Brain microvascular endothelial cell (primary cell): ENCODE measurements around the gene F8.

Experiments
- DNase-seq: peaks from one replicate; pipeline ENCODE4 v3.0.0-alpha.2; 2020
- H3K27ac ChIP-seq: fragments of 250-450 bp; sonication (Bioruptor Pico); 2 replicates; pipeline ENCODE4 v1.5.1; 2020; ENCODE audit warnings: mild to moderate bottlenecking, moderate library complexity
- H3K27me3 ChIP-seq: fragments of 250-450 bp; sonication (Bioruptor Pico); replicated peaks from 2 replicates; pipeline ENCODE4 v1.5.1; 2020; ENCODE audit warnings: mild to moderate bottlenecking
- H3K36me3 ChIP-seq: fragments of 250-450 bp; sonication (Bioruptor Pico); replicated peaks from 2 replicates; pipeline ENCODE4 v1.5.1; 2020; ENCODE audit warnings: mild to moderate bottlenecking
- H3K4me3 ChIP-seq: 2 replicates; pipeline ENCODE4 v1.5.1; 2011; ENCODE audit warnings: low read depth, mild to moderate bottlenecking, control low read depth, low read length, moderate library complexity
- CTCF ChIP-seq: IDR thresholded peaks from 2 replicates; pipeline ENCODE4 v1.5.1; 2011; ENCODE audit warnings: low read depth, mild to moderate bottlenecking, moderate library complexity, low read length, control low read depth, inconsistent platforms; ENCODE audit errors: missing control alignments
- in situ Hi-C: cut with HindIII; loops from 2 replicates; pipeline ENCODE4 v1.10.0; 2017; ENCODE audit warnings: low sequenced_read_pairs, low pct_ligation_motif_present

F8 gene

DNA sequence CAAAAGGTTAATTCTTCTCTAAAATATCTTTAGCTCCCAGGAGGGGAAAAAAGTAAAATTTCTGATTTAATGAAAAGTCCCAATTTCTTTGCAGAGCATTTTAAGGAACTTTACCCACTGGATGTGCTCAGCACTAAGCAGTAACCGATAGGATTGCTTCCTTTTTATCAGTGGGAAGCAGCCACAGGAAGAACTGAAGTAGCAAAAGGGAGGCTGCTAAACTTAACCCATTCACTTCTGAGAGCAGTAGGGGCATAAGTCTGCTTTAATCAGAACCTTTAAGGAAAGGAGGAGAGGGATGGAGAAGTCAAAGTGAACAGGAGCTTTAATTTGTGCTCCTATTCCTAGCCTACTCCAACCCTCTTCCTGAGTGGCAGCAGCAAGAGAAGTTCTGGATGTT is at the start of gene F8:
Gene F8, minus strand, starts transcription at position 139 of the 400 bp plus-strand sequence. CDS start 171 bp downstream, outside the sequence.
- Histone ChIP-seq H3K27ac (no peak within 1 kb of the TSS), H3K27me3 (no peaks in the 10 kb centered on the region), H3K36me3 (no peaks in the 10 kb centered on the region), H3K4me3 (no peak within 1 kb of the TSS)
- no peak for DNase-seq
- no peak for TF ChIP-seq CTCF
- in situ Hi-C loops = no loop called here

GRCh38 chrX:155071694-155072280 is 49.3 kb upstream of the F8 start:
- TF ChIP-seq CTCF = no peak
- in situ Hi-C loops = no loop called here
- Histone ChIP-seq H3K27me3 (no peaks in the 10 kb centered on the region), H3K4me3 (peak overlapping the region; percentile 75), H3K36me3 (no peaks in the 10 kb centered on the region), H3K27ac (peak overlapping the region; percentile 17)
- no peak for DNase-seq

DNA sequence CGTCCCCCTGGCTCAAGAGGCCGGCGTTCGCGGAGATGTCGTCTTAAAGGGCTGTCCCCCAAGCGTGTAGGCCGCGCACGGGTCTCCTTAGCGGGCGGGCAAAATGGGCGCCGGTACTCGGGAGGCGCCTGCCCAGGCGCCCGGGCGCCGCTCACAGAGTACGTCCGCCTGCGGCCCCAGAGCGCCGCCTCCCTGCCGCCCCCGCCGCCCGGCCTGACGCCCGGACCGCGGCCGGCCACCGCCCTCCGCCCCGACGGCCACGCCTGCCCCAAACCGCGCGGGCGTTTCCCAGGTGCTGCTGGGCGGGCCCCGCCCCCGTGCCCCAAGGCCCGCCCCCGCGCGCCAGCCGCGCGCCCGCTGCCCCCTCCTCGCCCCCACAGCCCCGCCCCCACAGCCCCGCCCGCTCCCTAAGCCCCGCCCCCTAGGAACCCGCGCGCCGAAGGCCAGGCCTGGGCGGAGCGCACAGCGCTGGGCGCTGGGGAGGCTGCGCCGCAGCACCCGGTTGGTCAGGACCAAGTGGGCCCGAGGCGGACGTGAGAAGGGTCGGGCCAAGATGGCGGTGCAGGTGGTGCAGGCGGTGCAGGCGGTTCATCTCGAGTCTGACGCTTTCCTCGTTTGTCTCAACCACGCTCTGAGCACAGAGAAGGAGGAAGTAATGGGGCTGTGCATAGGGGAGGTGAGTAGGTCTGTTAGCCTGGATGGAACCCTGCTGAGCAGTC is 48.6 kb upstream of the F8 start, which contains the start of the genes BRCC3, CMC4 and MTCP1:
Gene BRCC3, plus strand, starts transcription at position 534 of the 719 bp plus-strand sequence. Its CDS starts 20 bp downstream, at position 554.
Gene CMC4, minus strand, starts transcription at position 162 of the 719 bp plus-strand sequence. CDS start 7,113 bp downstream, outside the sequence.
Gene MTCP1, minus strand, starts transcription at position 162 of the 719 bp plus-strand sequence. CDS start 5,126 bp downstream, outside the sequence.
- H3K36me3 ChIP-seq = no peaks in the 10 kb centered on the region
- H3K27ac ChIP-seq = peak within 1 kb of the TSS; percentile 42
- in situ Hi-C loops = no loop called here
- H3K27me3 ChIP-seq = no peaks in the 10 kb centered on the region
- H3K4me3 ChIP-seq = peak within 1 kb of the TSS; percentile 75
- peak; percentile 51 for DNase-seq
- TF ChIP-seq CTCF = no peak

- H3K27ac ChIP-seq = peak overlapping the region; percentile 42
- no peak for DNase-seq
- no peaks in the 10 kb centered on the region for H3K27me3 ChIP-seq
- no peak for TF ChIP-seq CTCF
- no peaks in the 10 kb centered on the region for H3K36me3 ChIP-seq
- in situ Hi-C loops = no loop called here
- H3K4me3 ChIP-seq = peak overlapping the region; percentile 68
Observed at GRCh38 chrX:155070663-155070974, 48.1 kb upstream of the F8 start.

DNA sequence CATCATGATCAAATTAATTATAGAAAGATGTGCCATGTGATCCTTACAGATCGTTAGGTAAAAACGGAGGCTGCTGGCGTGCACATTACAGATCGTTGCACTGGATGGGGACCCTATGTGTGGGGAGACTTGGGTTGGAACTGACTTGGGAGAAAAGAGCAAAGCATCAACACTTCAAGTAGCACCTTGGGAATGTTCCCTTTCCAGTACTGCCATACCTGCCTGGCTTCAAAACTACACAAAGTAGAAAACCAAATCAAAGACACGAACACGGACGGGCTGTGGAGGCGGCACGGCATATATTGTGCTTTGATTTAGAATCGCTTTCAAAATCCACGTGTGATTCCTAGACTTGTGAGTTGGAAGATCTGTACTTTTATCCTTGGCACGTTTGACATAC is 47.5 kb upstream of the F8 start:
- in situ Hi-C loops = no loop called here
- Histone ChIP-seq H3K36me3 (no peaks in the 10 kb centered on the region), H3K27me3 (no peaks in the 10 kb centered on the region), H3K27ac (no peak overlapping the region), H3K4me3 (peak overlapping the region; percentile 68)
- no peak for DNase-seq
- no peak for TF ChIP-seq CTCF
